ENCODE measurements around the gene CCDC170.

GRCh38 chr6:151589667-151590066 lies 95.8 kb downstream of the CCDC170 start:
- TF ChIP-seq CTCF (IDR thresholded peaks at IDR 0.05; ENCODE audit: low read length), result no peak
- TF ChIP-seq EZH2 (optimal IDR thresholded peaks at IDR 0.05; ENCODE audit: low read depth, low read length), result no peak
- no peak for TF ChIP-seq EZH2phosphoT487 (IDR thresholded peaks at IDR 0.05; ENCODE audit: low read length)

Measured in MM.1S (cell line).